ENCODE data around the gene POLDIP3. TPM values are rescaled to one million over a fixed set of nuclear protein-coding genes. Genes with fewer than 3 reads are reported as not detected.
A peak's percentile ranks its signal among the peaks of the same experiment; 100 is the strongest.
"Not testable (repeated sequence)": the region's sequence is repeated elsewhere in the genome, so short reads cannot be mapped to it uniquely, and the experiment has no call there.

POLDIP3 gene
- total and polyA plus RNA-seq, 2 donors (not counting 1 experiment from before 2014, with no cell fraction given): 28.2 to 31.0 TPM

DNA sequence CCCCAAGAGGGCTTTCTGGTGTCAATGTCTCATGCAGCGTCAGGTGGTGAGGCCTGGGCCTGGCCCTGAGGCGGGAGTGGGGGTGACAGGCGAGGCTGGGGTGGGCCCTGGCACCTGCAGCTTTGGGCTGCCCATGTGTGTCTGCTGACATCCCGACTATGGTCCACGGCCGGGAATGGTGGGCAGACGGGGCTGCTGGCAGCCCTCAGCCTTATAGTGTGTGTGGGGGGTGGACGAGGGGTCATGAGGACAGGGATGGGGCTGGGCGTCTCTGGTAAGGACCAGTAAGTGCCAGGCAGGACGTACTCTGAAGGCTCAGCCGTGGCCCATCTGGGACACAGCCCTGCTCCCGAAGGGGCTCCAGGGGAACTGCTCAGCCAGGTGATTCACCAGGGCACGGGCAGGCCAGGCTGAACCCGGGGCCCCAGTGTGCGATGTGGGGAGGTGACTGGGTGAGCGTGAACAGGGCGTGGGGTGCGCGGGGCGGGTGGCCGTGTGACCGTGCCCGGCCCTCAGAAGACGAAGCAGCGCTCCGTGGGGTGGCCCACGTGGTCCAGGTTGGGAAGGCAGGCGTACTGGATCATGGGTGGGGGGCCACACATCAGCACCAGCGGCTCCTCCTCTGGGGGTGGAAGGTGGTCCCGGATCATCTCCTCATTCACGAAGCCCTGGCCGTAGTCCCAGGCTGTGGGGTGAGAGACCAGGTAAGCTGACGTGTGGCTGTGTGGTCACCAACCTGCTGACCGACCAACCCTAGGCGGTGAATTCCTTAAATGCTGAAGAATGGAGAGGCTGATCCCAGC is 4.8 kb upstream of the POLDIP3 start:
- Histone ChIP-seq H3K27ac (ENCODE audit: insufficient read depth, low read length) (no peak overlapping the region), H2AFZ (ENCODE audit: low read length) (no peak overlapping the region), H3K9ac (ENCODE audit: insufficient read depth, low read length) (no peak overlapping the region), H3K9me3 (ENCODE audit: control insufficient read depth, insufficient read depth, low read depth, low read length) (no peaks in the 10 kb centered on the region), H3K79me2 (ENCODE audit: control insufficient read depth, insufficient read depth, low read length) (no peaks in the 10 kb centered on the region), H3K27me3 (ENCODE audit: control insufficient read depth, insufficient read depth, low read length) (no peaks in the 10 kb centered on the region), H3K36me3 (ENCODE audit: control insufficient read depth, insufficient read depth, low read length) (peaks cover 24% of the 10 kb centered on the region), H3K4me1 (ENCODE audit: control insufficient read depth, extremely low read depth, insufficient read depth, low read length) (peaks cover 9% of the 10 kb centered on the region), H4K20me1 (ENCODE audit: control insufficient read depth, extremely low read depth, insufficient read depth, low read length) (no peaks in the 10 kb centered on the region), H3K4me3 (replicated peaks in 1 of 4; ENCODE audit: control extremely low read depth in 1 of 4, insufficient read depth in 1 of 4, low read depth in 3 of 4, low read length in 4 of 4) (no peak overlapping the region), H3K4me2 (ENCODE audit: extremely low read depth, insufficient read depth, low read length) (no peak overlapping the region)
- TF ChIP-seq CTCF (conservative IDR thresholded peaks at IDR 0.05 in 1 of 2, IDR thresholded peaks at IDR 0.05 in 1 of 2; ENCODE audit: low read depth in 1 of 2, low read length in 2 of 2) (no peak), EZH2 (IDR thresholded peaks at IDR 0.05; ENCODE audit: low read length, missing control alignments) (no peak)
- DNase-seq (ENCODE audit: low read depth in 2 of 2): no peak

DNA sequence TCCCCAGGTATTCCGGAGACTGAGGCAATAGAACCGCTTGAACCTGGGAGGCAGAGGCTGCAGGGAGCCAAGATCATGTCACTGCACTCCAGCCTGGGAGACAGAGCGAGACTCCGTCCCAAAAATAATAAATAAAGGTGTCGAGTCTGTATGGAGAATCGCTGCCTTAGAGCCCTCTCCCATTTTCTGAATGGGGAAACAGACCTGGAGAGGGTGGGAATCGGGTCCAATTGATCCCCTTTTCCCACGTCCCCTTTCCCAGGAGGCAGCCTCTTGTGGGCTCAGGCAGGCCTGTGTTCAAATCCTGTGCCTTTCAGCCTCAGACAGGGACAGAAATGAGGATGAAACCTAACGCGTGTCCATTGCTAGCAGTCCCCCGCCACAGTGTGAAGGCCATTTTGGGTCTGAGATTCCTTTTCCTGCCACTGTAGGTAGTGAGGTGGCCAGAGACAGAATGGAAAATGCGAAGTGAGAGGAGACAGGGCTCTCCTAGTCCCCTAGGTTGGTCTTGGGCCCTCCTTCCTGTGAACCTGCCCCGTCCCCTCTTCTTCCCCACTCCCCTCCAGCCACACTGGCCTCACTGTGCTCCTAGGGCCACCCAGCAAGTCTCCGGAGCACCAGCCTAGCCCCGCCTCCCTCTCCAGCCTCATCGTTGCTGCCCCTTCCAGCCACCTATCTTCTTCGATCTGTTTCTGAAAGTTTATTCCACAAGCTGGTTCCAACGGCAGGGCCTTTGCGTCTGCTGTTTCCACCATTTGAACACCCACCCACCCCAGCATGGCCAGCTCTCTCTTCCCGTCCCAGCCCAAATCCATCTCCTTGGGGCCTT is 2.7 kb upstream of the POLDIP3 start:
- Histone ChIP-seq H3K36me3 (ENCODE audit: control insufficient read depth, insufficient read depth, low read length) (peaks cover 11% of the 10 kb centered on the region), H3K9ac (ENCODE audit: insufficient read depth, low read length) (no peak overlapping the region), H3K79me2 (ENCODE audit: control insufficient read depth, insufficient read depth, low read length) (peaks cover 17% of the 10 kb centered on the region), H3K9me3 (ENCODE audit: control insufficient read depth, insufficient read depth, low read depth, low read length) (no peaks in the 10 kb centered on the region), H3K4me1 (ENCODE audit: control insufficient read depth, extremely low read depth, insufficient read depth, low read length) (peaks cover 17% of the 10 kb centered on the region), H3K4me2 (ENCODE audit: extremely low read depth, insufficient read depth, low read length) (no peak overlapping the region), H4K20me1 (ENCODE audit: control insufficient read depth, extremely low read depth, insufficient read depth, low read length) (no peaks in the 10 kb centered on the region), H3K27me3 (ENCODE audit: control insufficient read depth, insufficient read depth, low read length) (no peaks in the 10 kb centered on the region), H3K27ac (ENCODE audit: insufficient read depth, low read length) (no peak overlapping the region), H3K4me3 (replicated peaks in 1 of 4; ENCODE audit: control extremely low read depth in 1 of 4, insufficient read depth in 1 of 4, low read depth in 3 of 4, low read length in 4 of 4) (no peak overlapping the region), H2AFZ (ENCODE audit: low read length) (no peak overlapping the region)
- TF ChIP-seq CTCF (conservative IDR thresholded peaks at IDR 0.05 in 1 of 2, IDR thresholded peaks at IDR 0.05 in 1 of 2; ENCODE audit: low read depth in 1 of 2, low read length in 2 of 2) (no peak), EZH2 (IDR thresholded peaks at IDR 0.05; ENCODE audit: low read length, missing control alignments) (no peak)
- no peak for DNase-seq (ENCODE audit: low read depth in 2 of 2)

DNA sequence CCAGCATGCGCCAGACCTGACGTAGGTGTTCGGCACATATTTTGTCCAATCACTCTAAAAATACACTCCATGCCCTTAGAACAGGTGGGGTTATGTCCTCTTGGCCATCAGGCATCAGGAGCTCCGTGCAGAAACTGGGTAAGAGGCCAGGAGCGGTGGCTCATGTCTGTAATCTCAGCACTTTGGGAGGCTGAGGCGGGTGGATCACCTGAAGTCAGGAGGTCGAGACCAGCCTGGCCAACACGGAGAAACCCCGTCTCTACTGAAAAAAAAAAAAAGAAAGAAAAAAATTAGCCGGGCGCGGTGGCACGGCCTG is 1.1 kb upstream of the POLDIP3 start:
- Histone ChIP-seq H3K4me3 (replicated peaks in 1 of 4; ENCODE audit: control extremely low read depth in 1 of 4, insufficient read depth in 1 of 4, low read depth in 3 of 4, low read length in 4 of 4) (peak overlapping the region in 2 of 4 experiments; percentile 44 to 66), H3K27ac (ENCODE audit: insufficient read depth, low read length) (peak overlapping the region; percentile 97), H3K4me1 (ENCODE audit: control insufficient read depth, extremely low read depth, insufficient read depth, low read length) (peaks cover 17% of the 10 kb centered on the region), H3K79me2 (ENCODE audit: control insufficient read depth, insufficient read depth, low read length) (peaks cover 33% of the 10 kb centered on the region), H3K36me3 (ENCODE audit: control insufficient read depth, insufficient read depth, low read length) (peaks cover 11% of the 10 kb centered on the region)
- H4K20me1 ChIP-seq (ENCODE audit: control insufficient read depth, extremely low read depth, insufficient read depth, low read length); H3K27me3 ChIP-seq (ENCODE audit: control insufficient read depth, insufficient read depth, low read length); DNase-seq (ENCODE audit: low read depth in 2 of 2); H2AFZ ChIP-seq (ENCODE audit: low read length); H3K4me2 ChIP-seq (ENCODE audit: extremely low read depth, insufficient read depth, low read length); H3K9ac ChIP-seq (ENCODE audit: insufficient read depth, low read length); H3K9me3 ChIP-seq (ENCODE audit: control insufficient read depth, insufficient read depth, low read depth, low read length): not testable (repeated sequence)
